GM18951 (cell line): ENCODE data around the gene HES6.
"Not testable (repeated sequence)": the region's sequence is repeated elsewhere in the genome, so short reads cannot be mapped to it uniquely, and the experiment has no call there.

ENCODE experiments used
- POLR2A ChIP-seq: IDR thresholded peaks from 4 replicates; pipeline ENCODE4 v1.6.1; 2011; ENCODE audit warnings: mild to moderate bottlenecking; ENCODE audit not compliant: insufficient read length, insufficient read depth; ENCODE audit errors: extremely low read depth
- in situ Hi-C: fragments of 300-500 bp; cut with MboI; formaldehyde crosslinking; loops from one replicate; pipeline ENCODE4 v1.12.0; 2022; ENCODE audit warnings: low sequenced_read_pairs, mixed read lengths, inconsistent platforms; ENCODE audit not compliant: unreplicated experiment

The HES6 gene

GRCh38 chr2:238281826-238282480, 42.1 kb upstream of the HES6 start:
- in situ Hi-C loops = no loop called here
- TF ChIP-seq POLR2A = no peak

GRCh38 chr2:238280083-238280825, 40.4 kb upstream of the HES6 start:
- no peak for TF ChIP-seq POLR2A
- in situ Hi-C loops = no loop called here

GRCh38 chr2:238279324-238279682, 39.5 kb upstream of the HES6 start:
- in situ Hi-C loops = no loop called here
- TF ChIP-seq POLR2A = no peak

GRCh38 chr2:238278626-238279323, 38.9 kb upstream of the HES6 start:
- in situ Hi-C loops = no loop called here
- TF ChIP-seq POLR2A = no peak

GRCh38 chr2:238277695-238278094, 37.9 kb upstream of the HES6 start:
- in situ Hi-C loops = no loop called here
- TF ChIP-seq POLR2A = no peak

GRCh38 chr2:238274152-238274865, 34.5 kb upstream of the HES6 start:
- in situ Hi-C loops = no loop called here
- TF ChIP-seq POLR2A = no peak

- in situ Hi-C loops = not testable (repeated sequence)
Observed at GRCh38 chr2:238273433-238273832, 33.6 kb upstream of the HES6 start.

GRCh38 chr2:238272156-238272555, 32.3 kb upstream of the HES6 start:
- TF ChIP-seq POLR2A = no peak
- in situ Hi-C loops = no loop called here

GRCh38 chr2:238271686-238272085, 31.8 kb upstream of the HES6 start:
- in situ Hi-C loops = not testable (repeated sequence)

- TF ChIP-seq POLR2A = no peak
- in situ Hi-C loops = no loop called here
Observed at GRCh38 chr2:238271061-238271554, 31.3 kb upstream of the HES6 start.

GRCh38 chr2:238270606-238271005, 30.8 kb upstream of the HES6 start:
- in situ Hi-C loops = no loop called here
- no peak for TF ChIP-seq POLR2A

GRCh38 chr2:238269741-238270140, 29.9 kb upstream of the HES6 start:
- TF ChIP-seq POLR2A = no peak
- in situ Hi-C loops = loop anchor here (10.0 kb wide), 1 partner anchor 415 kb away; the partner anchor contains the start of gene RAMP1
